Hepatocyte (in vitro differentiated cells): ENCODE results near the gene ETV7.

Experiments used
- EZH2 ChIP-seq: fragments of 200-600 bp; sonication (generic); IDR thresholded peaks from 2 replicates; pipeline ENCODE4 v1.6.1; 2016; ENCODE audit warnings: antibody characterized with exemption, mild to moderate bottlenecking, borderline replicate concordance
- EZH2phosphoT487 ChIP-seq: fragments of 200-600 bp; sonication (generic); IDR thresholded peaks from one replicate; pipeline ENCODE4 v1.6.1; 2018; ENCODE audit warnings: antibody characterized with exemption, mild to moderate bottlenecking, low read depth, moderate library complexity; ENCODE audit not compliant: unreplicated experiment, severe bottlenecking
- TF ChIP-seq, protein P1 (sequence below): fragments of 200-600 bp; sonication (generic); IDR thresholded peaks from 2 replicates; pipeline ENCODE4 v1.5.1; 2016; ENCODE audit warnings: antibody characterized with exemption, mild to moderate bottlenecking; ENCODE audit not compliant: poor library complexity

GRCh38 chr6:36386495-36387439, 702 bp downstream of the ETV7 start:
- TF ChIP-seq, protein P1, sequence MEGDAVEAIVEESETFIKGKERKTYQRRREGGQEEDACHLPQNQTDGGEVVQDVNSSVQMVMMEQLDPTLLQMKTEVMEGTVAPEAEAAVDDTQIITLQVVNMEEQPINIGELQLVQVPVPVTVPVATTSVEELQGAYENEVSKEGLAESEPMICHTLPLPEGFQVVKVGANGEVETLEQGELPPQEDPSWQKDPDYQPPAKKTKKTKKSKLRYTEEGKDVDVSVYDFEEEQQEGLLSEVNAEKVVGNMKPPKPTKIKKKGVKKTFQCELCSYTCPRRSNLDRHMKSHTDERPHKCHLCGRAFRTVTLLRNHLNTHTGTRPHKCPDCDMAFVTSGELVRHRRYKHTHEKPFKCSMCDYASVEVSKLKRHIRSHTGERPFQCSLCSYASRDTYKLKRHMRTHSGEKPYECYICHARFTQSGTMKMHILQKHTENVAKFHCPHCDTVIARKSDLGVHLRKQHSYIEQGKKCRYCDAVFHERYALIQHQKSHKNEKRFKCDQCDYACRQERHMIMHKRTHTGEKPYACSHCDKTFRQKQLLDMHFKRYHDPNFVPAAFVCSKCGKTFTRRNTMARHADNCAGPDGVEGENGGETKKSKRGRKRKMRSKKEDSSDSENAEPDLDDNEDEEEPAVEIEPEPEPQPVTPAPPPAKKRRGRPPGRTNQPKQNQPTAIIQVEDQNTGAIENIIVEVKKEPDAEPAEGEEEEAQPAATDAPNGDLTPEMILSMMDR: no peak
- TF ChIP-seq EZH2phosphoT487 (no peak), EZH2 (no peak)
